CD4-positive, alpha-beta T cell treated with Interleukin-17A for 4 hours (primary cell): ENCODE data around the gene SLC2A13.
"Not testable (repeated sequence)": the region's sequence is repeated elsewhere in the genome, so short reads cannot be mapped to it uniquely, and the experiment has no call there.

ENCODE experiments used
- DNase-seq: peaks from one replicate; pipeline ENCODE4 v3.0.0-alpha.2; 2020; ENCODE audit warnings: mixed read lengths

SLC2A13 gene

GRCh38 chr12:40104461-40105264, 1.2 kb downstream of the SLC2A13 start:
- DNase-seq, result no peak

GRCh38 chr12:40103043-40103442, 2.8 kb downstream of the SLC2A13 start:
- DNase-seq, result no peak

- no peak for DNase-seq
Measured at GRCh38 chr12:40101747-40102146, 4.1 kb downstream of the SLC2A13 start.

GRCh38 chr12:40099423-40099853, 6.4 kb downstream of the SLC2A13 start:
- no peak for DNase-seq

- DNase-seq, result no peak
Measured at GRCh38 chr12:40098406-40099145, 7.3 kb downstream of the SLC2A13 start.

- no peak for DNase-seq
Measured at GRCh38 chr12:40093512-40093911, 12.4 kb downstream of the SLC2A13 start.

GRCh38 chr12:40086471-40086870, 19.4 kb downstream of the SLC2A13 start:
- no peak for DNase-seq

- DNase-seq, result no peak
Measured at GRCh38 chr12:40078266-40078665, 27.6 kb downstream of the SLC2A13 start.

GRCh38 chr12:40075458-40075857, 30.4 kb downstream of the SLC2A13 start:
- no peak for DNase-seq

GRCh38 chr12:40068416-40068815, 37.5 kb downstream of the SLC2A13 start:
- DNase-seq, result no peak

- no peak for DNase-seq
Measured at GRCh38 chr12:40065636-40066035, 40.2 kb downstream of the SLC2A13 start.

- no peak for DNase-seq
Measured at GRCh38 chr12:40063414-40063813, 42.5 kb downstream of the SLC2A13 start.

- no peak for DNase-seq
Measured at GRCh38 chr12:40058721-40059190, 47.1 kb downstream of the SLC2A13 start.

- no peak for DNase-seq
Measured at GRCh38 chr12:40056373-40056772, 49.5 kb downstream of the SLC2A13 start.

- DNase-seq, result no peak
Measured at GRCh38 chr12:40055776-40056175, 50.1 kb downstream of the SLC2A13 start.

GRCh38 chr12:40055228-40055579, 50.7 kb downstream of the SLC2A13 start:
- no peak for DNase-seq

GRCh38 chr12:40054555-40055227, 51.2 kb downstream of the SLC2A13 start:
- no peak for DNase-seq

- DNase-seq, result no peak
Measured at GRCh38 chr12:40049268-40049667, 56.6 kb downstream of the SLC2A13 start.

- not testable (repeated sequence) for DNase-seq
Measured at GRCh38 chr12:40047002-40047401, 58.9 kb downstream of the SLC2A13 start.

GRCh38 chr12:40045656-40046055, 60.2 kb downstream of the SLC2A13 start:
- no peak for DNase-seq

GRCh38 chr12:40044396-40044795, 61.5 kb downstream of the SLC2A13 start:
- DNase-seq, result no peak

- no peak for DNase-seq
Measured at GRCh38 chr12:40039598-40039997, 66.3 kb downstream of the SLC2A13 start.

GRCh38 chr12:40038619-40039018, 67.3 kb downstream of the SLC2A13 start:
- DNase-seq, result no peak

GRCh38 chr12:40034712-40035111, 71.2 kb downstream of the SLC2A13 start:
- no peak for DNase-seq
